HG03060 (cell line): ENCODE data around the gene TMEM255B.
"Not testable (repeated sequence)": the region's sequence is repeated elsewhere in the genome, so short reads cannot be mapped to it uniquely, and the experiment has no call there.

Experiments used
- ATAC-seq: cut with Tn5 transposase; IDR thresholded peaks from one replicate; pipeline ENCODE4 v1.9.1; 2021; ENCODE audit warnings: low read depth, moderate number of reproducible peaks; ENCODE audit not compliant: unreplicated experiment

Gene TMEM255B

DNA sequence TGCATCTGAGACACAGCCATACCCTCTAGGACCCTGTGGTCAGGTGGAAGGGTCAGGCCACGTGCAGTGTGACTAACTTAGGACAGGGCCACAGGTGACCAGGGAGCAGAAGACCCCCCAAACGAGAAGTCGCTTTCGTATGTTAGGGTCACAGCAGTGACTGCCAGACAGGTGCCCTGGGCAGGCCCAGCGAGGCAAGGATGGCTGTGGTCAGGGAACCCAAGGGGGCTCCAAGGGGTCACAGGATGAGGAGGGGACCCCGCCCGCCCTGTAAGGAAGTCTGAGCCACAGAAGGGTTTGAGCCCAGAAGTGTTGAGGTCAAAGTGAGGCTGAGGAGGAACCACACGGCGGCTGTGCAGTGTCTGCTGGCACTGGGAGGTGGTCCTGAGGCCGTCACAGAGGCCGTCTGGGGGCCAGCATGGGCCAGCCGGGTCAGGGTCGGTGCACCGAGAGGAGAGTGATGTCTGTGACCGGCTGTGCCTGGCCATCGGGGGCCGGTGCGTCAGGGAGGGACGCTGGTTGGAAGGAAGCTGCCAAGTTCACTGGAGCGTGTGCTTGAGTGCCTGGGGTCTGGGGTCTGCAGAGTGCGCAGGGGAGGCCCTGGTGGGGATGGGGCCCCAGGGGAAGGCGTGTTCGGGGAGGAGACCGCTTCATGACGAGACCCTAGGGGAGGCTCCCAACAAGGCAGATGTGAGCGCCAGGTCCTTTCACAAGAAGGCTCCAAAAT, 24.8 kb upstream of the TMEM255B start:
- ATAC-seq, result no peak

DNA sequence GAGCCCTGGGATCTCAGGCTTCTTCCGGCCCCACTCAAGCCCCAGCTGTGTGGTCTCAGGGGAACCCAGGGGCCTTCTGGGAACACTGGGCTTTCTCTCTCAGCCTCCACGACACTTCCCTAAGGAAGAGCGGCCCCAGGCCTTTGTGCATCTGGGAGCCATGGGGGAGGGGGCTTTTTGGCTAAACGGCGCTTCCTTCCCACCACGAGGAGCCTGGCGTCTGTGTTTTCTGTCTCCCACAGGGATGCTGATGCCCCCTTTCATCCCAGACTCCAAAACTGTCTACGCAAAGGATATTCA, 24.2 kb upstream of the TMEM255B start:
- no peak for ATAC-seq

DNA sequence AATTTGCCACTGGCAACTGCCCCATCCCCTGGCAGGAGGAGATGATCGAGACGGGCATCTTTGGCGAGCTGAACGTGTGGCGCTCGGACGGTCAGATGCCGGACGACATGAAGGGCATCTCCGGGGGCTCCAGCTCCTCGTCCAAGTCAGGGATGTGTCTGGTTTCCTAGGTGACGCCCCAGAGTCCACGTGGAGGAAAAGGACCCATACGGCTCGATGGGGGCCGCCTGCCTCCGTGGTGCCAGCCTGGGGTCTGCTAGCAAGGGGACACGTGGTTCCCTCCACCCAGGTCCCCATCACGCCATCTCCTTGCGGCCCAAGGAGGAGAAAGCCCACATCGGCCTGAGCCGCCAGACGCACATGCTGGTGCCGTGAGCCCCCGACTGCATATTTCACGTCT, 23.8 kb upstream of the TMEM255B start:
- no peak for ATAC-seq

DNA sequence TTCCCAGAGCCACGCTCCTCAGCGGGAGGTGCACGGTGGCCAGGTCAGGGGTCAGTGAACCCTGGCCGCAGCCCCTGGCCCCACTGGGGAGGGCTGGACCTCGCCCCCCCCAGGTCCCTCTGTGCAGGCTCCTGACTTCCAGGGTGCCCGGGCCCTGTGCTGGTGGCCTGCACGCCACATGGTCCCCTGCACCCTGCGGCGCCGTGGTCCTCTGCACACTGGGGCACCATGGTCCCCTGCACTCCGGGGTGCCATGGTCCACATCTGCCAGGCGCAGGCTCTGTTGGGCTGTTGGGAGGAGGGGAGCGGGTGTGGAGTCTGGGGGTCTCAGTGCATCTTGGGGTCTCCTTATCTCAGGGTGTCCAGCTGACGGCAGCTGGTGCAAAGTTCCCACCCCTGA, 23.3 kb upstream of the TMEM255B start:
- ATAC-seq, result no peak

DNA sequence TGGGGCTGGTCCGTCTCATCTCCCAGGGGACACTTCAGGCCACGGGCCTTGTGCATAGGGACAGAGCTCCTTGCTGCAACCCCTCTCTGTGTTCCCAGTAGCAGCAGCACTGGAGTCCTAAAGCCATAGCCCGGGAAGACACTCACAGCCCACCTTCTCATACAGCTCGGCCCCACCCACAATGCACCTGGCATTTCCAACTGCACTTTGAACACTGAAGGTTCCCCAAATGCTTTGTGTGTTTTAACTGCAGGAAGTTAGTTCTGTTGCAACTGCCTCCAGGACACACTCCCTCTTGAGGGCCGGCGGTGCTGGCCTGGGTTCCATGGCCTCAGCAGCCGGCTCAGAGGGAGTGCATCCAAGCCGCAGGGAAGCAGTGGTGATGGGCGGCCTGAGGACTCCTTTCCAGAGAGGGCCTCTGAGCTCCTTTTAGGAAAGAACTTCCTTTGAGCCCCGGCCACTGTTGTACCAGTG, 22.7 kb upstream of the TMEM255B start:
- ATAC-seq, result no peak

DNA sequence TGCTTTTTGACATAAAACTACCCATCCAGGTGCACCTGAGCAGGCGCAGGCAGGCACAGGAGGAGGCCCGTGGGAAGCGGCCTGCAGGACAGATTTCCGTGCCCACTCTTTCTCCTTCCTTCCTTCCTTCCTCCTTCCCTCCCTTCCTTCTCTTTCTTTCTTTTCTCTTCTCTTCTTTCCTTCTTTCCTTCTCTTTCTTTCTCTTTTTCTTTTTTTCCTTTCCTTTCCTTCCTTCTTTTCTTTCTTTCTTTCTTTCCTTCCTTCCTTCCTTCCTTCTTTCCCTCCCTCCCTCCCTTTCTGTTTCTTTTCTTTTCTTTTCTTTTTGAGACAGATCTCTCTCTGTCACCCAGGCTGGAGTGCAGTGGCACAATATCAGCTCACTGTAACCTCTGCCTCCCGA, 21.2 kb upstream of the TMEM255B start:
- ATAC-seq, result no peak

DNA sequence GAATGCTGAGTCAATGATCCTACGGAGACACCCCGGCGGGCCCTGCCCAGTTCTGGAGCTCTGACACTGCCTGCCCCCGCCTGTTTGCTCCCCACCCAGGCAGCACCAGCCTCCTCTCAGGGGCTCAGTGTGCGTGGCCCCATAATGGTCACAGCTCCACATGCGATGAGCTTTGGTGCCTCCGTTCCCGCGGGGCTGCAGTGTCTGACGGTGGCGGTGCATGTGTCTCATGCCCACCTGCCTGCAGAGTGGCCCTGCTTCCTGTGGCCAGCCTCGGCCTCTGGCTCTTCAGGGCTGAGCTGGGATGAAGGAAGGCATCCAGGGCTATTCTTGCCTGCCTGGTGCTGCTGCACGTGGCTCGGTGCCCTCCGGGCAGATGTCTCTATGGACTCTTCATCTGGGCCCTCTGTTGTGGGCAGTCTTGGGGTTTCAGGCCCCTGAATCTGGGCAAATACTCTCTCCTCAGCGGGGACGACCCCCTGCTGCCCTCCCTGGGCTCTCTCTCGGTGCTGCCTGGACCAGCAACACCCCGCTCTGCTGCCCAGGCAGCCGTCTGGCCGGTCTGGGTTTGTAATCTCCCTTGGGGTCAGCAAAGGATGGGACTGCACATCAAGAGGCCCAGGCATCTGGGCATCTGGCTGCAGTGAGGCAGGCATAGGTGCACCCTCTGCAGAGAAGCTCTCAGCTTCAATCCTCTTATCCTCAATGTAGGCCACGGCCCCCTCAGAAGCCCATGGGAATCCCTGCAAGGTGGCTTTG, 19.3 kb upstream of the TMEM255B start:
- ATAC-seq, result no peak

DNA sequence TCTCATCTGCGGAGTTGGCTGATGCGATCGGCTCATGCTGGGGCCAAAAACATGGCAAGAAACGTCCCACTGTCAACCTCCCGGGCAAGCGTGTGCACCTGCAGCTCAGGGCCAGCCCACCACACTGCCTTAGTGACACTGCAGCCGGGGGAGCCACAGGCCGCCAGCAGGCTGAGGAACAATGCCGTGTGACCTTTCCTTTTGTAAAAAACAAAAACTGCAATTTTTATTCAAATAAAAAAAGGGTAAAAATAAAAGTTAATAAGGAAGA, 18.8 kb upstream of the TMEM255B start:
- ATAC-seq, result no peak

DNA sequence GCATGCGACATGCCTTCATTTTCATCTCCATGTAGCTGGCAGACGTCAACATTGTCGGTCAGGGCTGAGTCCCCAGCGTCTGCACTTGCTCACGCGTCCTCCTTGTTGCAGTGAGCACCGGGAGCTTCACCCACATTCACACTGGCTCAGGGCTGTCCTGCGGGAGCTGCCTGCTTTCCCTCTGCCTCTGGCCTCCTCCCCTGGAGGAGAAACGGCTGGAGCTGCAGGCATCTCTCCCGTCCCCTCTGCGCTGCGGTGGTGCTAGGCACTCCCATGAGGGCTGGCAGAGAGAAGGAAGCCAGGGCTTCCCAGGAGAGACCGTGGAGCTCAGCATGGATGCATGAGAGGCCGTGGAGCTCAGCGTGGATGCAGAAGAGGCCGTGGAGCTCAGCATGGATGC, 18.4 kb upstream of the TMEM255B start:
- no peak for ATAC-seq

DNA sequence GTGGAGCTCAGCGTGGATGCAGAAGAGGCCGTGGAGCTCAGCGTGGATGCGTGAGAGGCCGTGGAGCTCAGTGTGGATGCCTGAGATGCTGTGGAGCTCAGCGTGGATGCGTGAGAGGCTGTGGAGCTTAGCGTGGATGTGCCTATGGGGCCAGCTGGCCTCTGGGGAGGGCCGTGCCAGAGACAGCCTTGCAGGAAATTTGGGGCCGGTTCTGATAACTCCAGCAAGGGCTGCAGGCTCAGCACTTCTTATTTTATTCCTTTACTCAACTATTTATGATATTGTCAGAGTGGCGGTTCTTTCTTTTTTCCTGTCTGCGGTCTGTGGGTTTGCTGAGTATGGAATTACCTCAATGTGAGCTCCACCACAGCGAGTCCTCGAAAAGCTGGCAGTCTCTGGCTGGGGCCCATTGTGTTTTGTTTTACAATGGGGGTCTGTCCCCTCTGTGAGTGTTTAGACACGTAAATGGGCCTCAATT, 17.8 kb upstream of the TMEM255B start:
- ATAC-seq, result no peak

DNA sequence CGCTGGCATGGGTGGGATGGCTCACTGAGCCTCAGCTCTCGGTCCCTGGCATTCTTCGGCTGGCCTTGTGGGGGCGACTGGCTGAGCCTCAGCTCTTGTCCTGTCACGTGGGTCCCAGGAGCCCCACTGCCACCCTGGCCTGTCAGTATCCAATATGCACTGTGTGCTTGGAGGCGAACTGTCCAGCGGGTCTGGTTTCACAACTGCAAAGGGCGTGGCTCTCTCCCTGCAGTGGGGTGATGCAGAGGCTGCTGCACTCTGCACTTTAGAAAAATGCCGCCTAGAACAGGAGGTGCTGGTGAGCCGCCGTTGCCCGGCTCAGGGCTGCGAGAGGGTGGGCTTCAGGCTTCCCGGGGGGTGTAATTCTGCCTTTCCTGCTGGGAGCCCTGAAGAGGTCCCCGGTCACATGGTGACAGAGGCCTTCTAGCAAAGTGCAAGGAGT, 17.0 kb upstream of the TMEM255B start:
- no peak for ATAC-seq

DNA sequence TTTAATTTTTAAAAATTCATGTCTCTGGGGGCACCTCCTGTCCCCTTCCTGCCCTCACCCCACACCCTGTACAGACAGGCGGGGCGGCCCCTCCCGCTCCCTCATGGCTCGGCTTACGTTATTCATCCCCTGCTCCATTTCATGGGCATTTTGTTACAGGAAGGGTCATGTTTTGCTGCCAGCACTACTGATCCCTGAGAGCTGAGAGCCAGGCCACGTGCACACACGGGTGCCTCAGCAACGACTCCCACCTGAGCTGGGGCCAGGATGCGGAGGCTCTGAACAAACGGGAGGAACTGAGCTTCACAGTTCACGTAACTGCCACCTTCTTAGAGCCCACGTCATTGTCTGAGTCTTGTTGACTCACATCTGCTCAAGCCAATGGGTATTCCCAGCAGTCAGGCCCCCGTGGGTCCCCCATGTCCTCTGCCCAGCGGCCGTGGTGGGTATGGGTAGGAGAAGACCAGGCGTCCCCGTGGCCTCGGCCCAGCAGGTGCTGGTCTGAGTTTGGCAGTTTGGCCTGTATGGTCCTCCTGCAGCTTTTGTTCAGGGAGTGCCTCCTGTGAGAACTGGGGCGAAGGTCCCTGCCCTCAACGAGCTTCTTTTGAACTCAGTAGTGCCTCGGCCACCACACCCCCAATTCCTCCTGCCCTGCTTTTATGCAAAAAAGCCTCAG, 16.4 kb upstream of the TMEM255B start:
- ATAC-seq, result no peak

DNA sequence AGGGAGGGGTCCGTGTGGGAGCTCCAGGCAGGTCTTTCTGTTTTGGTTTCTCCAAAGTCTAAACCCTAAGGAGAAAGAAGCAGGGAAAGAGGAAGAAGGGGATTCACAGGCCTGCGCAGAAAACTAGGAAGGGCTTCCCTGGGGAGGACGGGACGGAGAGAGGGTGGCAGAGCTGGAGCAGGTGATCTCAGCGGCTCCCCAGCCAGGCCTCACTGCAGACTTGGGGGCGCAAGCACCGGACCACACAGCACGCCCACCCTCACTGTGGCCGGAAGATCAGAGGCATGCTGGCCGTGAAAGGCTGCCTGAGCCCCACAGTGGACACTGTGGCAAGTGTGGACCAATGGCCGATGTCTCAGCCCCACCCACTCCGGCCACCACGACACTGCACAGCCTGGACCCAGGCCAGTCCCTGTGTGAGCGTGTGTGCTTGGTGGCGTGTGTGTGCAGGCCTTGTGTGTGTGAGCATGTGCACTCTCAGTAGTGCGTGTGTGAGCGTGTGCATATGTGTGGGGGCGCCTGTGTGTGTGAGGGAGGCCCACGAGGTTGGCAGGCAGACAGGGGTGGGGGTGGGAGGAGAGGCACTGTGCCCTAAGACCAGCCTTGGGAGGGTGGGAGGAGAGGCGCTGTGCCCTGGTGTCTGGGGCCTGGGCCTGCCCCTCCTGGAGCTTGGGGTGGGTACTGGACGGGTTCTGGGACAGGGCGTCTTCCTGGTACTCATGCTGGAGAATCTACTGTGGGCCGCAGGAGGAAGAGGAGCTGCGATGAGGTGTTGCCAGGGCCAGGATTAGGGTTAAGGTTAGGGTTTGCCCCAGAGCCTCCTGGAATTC, 15.4 kb upstream of the TMEM255B start:
- no peak for ATAC-seq

DNA sequence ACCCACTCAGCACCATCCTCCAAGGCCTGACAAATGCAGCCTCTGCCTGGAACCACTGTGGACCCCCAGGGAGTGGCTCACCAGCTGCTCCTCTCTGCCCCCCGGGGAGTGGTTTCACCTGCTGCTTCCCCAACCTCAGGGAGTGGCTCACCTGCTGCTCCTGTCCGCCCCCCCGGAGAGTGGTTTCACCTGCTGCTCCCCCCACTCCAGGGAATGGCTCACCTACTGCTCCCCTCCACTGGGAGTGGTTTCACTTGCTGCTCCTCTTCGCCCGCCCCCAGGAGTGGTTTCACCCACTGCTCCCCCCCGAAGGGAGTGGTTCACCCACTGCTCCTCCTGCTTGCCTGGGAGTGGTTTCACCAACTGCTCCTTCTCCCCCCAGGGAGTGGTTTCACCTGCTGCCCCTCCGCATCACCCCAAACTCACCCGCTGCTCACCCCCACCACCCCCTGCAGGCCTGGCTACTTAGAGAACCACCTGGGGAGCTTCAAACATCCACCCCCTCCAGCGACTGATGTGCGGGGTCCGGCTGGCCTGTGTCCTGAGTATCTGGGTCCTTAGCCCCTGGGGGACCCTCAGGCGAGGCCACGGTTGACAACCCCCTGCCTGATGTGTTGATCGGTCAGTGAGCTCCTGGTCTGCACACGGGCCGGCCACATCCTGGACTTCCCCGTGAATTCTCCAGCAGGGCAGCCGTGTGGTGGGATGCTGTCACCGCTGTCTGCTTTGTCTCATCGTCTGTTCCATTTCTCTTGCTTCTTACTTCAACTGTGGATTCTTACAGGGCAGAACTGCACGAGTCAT, 14.6 kb upstream of the TMEM255B start:
- no peak for ATAC-seq

DNA sequence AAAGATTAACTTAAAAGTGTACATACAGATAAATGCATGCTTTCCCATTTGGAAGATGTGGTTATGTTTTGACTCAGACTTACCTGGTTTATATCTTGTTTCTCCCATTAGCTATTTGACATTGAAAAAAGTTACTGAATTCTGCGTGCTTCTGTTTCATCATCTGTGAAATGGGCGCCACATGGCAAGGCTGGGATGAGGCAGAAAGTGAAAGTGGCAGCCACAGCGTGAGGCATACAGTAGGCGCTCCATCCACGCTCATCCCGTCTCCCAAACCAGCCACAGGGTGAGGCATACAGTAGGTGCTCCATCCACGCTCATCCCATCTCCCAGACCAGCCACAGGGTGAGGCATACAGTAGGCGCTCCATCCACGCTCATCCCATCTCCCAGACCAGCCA, 14.0 kb upstream of the TMEM255B start:
- ATAC-seq, result no peak

DNA sequence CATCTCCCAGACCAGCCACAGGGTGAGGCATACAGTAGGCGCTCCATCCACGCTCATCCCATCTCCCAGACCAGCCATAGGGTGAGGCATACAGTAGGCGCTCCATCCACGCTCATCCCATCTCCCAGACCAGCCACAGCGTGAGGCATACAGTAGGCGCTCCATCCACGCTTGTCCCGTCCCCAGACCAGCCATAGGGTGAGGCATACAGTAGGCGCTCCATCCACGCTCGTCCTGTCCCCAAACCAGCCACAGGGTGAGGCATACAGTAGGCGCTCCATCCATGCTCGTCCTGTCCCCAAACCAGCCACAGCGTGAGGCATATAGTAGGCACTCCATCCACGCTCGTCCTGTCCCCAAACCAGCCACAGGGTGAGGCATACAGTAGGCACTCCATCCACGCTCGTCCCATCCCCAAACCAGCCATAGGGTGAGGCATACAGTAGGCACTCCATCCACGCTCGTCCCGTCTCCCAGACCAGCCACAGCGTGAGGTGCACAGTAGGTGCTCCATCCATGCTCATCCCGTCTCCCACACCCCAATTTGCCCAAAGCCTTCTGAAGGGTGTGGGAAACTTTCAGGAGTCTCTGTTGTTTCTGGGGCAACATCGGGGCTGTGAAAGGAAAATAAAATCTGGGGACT, 13.4 kb upstream of the TMEM255B start:
- not testable (repeated sequence) for ATAC-seq

DNA sequence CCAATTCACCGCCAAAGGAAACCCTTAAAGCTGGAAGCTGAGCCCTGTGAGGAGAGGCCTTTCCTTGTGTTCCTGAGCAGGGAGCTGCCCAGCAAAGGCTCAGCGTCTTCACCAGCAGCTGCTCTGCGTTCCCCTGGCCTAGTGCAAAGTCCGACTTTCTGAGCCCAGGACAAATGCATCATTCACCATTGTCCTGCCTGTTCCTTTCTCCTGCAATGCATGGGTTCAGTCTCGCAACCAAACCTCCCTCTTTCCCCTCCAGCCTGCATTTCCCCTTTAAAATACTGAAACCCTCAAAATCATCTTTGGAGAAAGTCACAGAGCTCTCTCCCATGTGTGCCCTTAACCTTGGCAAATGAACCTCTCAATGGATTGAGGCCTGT, 12.9 kb upstream of the TMEM255B start:
- no peak for ATAC-seq

DNA sequence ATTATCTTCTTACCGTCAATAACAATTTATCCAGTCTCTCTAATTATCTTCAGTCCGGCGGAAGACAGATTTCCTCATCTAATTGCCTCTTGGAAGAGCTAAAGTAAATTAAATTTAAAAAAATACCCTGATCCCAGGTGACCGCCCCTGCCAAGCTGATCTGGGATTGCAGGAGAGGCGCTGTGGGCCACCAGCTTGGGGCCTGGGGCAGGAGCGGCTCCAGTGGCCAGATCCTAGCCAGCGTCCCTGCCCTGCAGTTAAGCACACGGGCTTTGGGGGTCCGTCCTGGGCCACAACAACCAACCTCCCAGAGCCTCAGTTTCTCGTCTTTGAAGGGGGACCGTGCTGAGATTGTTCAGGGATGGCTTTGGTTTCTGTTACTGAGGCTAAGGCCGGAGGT, 12.4 kb upstream of the TMEM255B start:
- ATAC-seq, result no peak

DNA sequence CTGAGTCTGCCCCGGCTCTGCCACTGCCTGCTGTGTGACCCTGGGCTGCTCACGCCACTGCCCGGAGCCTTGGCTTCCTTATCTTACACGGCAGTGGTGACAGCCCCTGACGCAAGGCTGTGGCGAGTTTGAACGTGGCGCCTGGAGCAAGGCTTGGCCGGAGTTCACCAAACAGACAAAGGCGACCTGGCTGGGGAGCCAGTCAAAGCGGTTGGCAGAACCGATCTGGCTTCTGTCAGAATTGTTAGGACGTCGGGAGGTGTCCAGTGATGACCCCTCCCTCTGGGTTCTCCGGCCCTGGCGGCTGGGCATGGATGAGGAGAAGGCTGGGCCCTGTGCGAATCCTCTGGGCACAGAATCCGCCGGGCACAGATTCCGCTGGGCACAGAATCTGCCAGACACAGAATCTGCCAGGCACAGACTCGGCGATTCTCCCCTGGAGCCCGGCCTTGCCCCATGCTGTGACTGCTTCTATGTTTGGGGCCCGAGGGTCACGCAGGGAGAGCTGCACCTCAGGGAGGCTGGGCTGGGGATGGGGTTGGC, 11.7 kb upstream of the TMEM255B start:
- no peak for ATAC-seq
